IPS-20b (cell line): ENCODE results near the gene RRM1.
"Not testable (repeated sequence)": the region's sequence is repeated elsewhere in the genome, so short reads cannot be mapped to it uniquely, and the experiment has no call there.

Experiments used
- H3K27ac ChIP-seq: one replicate; pipeline ENCODE4 v1.5.1; 2013; ENCODE audit warnings: low read length
- H3K27me3 ChIP-seq: 2 replicates; pipeline ENCODE4 v1.6.1; 2013; ENCODE audit warnings: mild to moderate bottlenecking, low read length, inconsistent platforms; ENCODE audit not compliant: insufficient read depth
- H3K36me3 ChIP-seq: 2 replicates; pipeline ENCODE4 v1.6.1; 2013; ENCODE audit warnings: low read depth, mild to moderate bottlenecking, inconsistent platforms, low read length, moderate library complexity; ENCODE audit not compliant: insufficient read depth
- H3K4me1 ChIP-seq: 2 replicates; pipeline ENCODE4 v1.6.1; 2013; ENCODE audit warnings: mild to moderate bottlenecking, control low read depth, inconsistent platforms, low read length, moderate library complexity; ENCODE audit not compliant: insufficient read depth
- H3K4me3 ChIP-seq: 2 replicates; pipeline ENCODE4 v1.5.1; 2013; ENCODE audit warnings: mild to moderate bottlenecking, low read length, inconsistent platforms
- H3K9ac ChIP-seq: 2 replicates; pipeline ENCODE4 v1.6.1; 2013; ENCODE audit warnings: low read depth, mild to moderate bottlenecking, inconsistent platforms, low read length, moderate library complexity
- H3K9me3 ChIP-seq: 2 replicates; pipeline ENCODE4 v1.6.1; 2013; ENCODE audit warnings: mild to moderate bottlenecking, low read depth, low read length, inconsistent platforms; ENCODE audit not compliant: insufficient read depth

Gene RRM1

GRCh38 chr11:4103269-4103668 is 8.7 kb downstream of the RRM1 start:
- H3K27me3 ChIP-seq: no peaks in the 10 kb centered on the region
- no peak overlapping the region for H3K27ac ChIP-seq
- peaks cover 62% of the 10 kb centered on the region for H3K36me3 ChIP-seq
- no peak overlapping the region for H3K9ac ChIP-seq
- no peaks in the 10 kb centered on the region for H3K4me1 ChIP-seq
- H3K4me3 ChIP-seq: no peak overlapping the region
- H3K9me3 ChIP-seq: no peaks in the 10 kb centered on the region

DNA sequence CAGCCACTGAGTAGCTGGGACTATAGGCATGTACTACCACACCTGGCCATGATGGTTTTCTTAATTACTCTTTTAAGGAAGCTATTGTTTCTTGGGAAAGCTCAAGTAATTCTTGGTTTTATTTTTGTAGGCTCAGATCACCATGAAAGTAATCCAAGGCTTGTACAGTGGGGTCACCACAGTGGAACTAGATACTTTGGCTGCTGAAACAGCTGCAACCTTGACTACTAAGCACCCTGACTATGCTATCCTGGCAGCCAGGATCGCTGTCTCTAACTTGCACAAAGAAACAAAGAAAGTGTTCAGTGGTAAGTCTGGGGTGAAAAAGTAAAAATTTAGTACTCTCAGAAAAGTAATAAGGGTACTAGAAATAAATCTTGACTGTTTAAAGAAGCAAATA is 11.3 kb downstream of the RRM1 start:
- Histone ChIP-seq H3K27ac (no peak overlapping the region), H3K4me3 (no peak overlapping the region), H3K36me3 (peaks cover 82% of the 10 kb centered on the region)

DNA sequence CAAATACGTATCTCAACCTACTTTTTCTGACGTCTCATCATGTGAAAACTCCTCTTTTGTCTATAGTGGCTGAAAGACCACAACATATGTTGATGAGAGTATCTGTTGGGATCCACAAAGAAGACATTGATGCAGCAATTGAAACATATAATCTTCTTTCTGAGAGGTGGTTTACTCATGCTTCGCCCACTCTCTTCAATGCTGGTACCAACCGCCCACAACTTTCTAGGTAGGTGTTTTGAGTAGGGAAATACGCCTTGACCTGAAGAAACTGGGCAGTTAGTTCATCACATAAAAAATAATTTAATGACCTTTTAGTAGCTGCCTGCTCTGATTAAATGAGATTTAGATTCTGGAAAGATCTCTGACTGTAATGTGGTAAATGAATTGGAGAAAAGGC is 17.2 kb downstream of the RRM1 start:
- H3K9me3 ChIP-seq: no peaks in the 10 kb centered on the region
- H3K27me3 ChIP-seq: no peaks in the 10 kb centered on the region
- H3K4me1 ChIP-seq: no peaks in the 10 kb centered on the region
- no peak overlapping the region for H3K9ac ChIP-seq
- H3K36me3 ChIP-seq: peaks cover 87% of the 10 kb centered on the region
- H3K4me3 ChIP-seq: no peak overlapping the region
- H3K27ac ChIP-seq: no peak overlapping the region

More for the DNA sequence above, 11.3 kb downstream of the RRM1 start:
- H3K9me3 ChIP-seq: no peaks in the 10 kb centered on the region
- no peaks in the 10 kb centered on the region for H3K27me3 ChIP-seq
- no peaks in the 10 kb centered on the region for H3K4me1 ChIP-seq
- H3K9ac ChIP-seq: no peak overlapping the region

DNA sequence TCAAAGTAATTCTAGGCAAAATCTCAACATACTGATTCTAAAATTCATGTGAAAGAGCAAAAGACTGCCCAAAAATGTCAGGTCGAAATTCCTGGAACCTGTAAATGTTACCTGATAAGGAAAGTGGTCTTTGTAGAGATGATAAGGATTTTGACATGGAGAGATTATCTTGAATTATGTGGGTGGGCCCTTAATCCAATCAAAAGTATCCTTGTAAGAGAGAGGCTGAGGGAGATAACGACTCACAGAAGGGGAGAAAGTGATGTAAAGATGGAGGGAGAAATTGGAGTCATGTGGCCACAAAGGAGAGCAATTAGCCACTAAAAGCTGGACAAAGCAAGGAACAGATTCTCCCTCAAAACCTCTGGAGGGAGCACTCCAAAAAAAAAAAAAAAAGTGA is 20.5 kb downstream of the RRM1 start:
- H3K9ac ChIP-seq: no peak overlapping the region
- H3K9me3 ChIP-seq: no peaks in the 10 kb centered on the region
- no peaks in the 10 kb centered on the region for H3K4me1 ChIP-seq
- H3K36me3 ChIP-seq: peaks cover 89% of the 10 kb centered on the region
- no peak overlapping the region for H3K27ac ChIP-seq
- H3K27me3 ChIP-seq: no peaks in the 10 kb centered on the region
- H3K4me3 ChIP-seq: no peak overlapping the region

DNA sequence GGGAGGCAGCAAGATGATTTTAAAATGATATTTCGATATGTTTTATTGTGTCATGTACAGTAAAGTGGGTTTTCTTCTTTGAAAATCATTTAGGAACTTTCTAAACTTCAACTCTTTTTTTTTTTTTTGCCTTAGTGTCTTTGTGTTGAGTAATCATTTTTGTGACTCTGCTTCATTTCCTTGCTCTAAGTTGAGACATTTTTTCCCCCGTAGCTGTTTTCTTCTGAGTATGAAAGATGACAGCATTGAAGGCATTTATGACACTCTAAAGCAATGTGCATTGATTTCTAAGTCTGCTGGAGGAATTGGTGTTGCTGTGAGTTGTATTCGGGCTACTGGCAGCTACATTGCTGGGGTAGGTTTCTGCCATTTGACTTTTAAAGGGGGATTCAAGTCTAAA is 23.5 kb downstream of the RRM1 start:
- Histone ChIP-seq H3K27me3 (no peaks in the 10 kb centered on the region), H3K4me3 (no peak overlapping the region), H3K27ac (no peak overlapping the region), H3K4me1 (no peaks in the 10 kb centered on the region), H3K9ac (no peak overlapping the region), H3K36me3 (peaks cover 87% of the 10 kb centered on the region), H3K9me3 (no peaks in the 10 kb centered on the region)

DNA sequence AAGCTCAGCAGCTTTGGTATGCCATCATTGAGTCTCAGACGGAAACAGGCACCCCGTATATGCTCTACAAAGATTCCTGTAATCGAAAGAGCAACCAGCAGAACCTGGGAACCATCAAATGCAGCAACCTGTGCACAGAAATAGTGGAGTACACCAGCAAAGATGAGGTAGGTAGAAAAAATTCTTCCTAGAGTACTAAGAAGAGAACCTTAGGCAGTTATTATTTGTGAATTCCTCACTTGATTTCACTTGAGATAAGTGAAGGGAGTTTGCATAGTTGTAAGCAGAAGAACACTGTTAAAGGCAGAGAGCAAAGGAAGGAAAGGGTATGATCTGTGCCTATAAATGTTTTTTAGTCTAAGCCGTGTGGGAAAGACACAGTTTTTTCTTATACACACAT is 28.6 kb downstream of the RRM1 start:
- Histone ChIP-seq H3K4me1 (no peaks in the 10 kb centered on the region), H3K4me3 (no peak overlapping the region), H3K9me3 (no peaks in the 10 kb centered on the region), H3K27ac (no peak overlapping the region), H3K36me3 (peaks cover 94% of the 10 kb centered on the region), H3K9ac (no peak overlapping the region), H3K27me3 (no peaks in the 10 kb centered on the region)

DNA sequence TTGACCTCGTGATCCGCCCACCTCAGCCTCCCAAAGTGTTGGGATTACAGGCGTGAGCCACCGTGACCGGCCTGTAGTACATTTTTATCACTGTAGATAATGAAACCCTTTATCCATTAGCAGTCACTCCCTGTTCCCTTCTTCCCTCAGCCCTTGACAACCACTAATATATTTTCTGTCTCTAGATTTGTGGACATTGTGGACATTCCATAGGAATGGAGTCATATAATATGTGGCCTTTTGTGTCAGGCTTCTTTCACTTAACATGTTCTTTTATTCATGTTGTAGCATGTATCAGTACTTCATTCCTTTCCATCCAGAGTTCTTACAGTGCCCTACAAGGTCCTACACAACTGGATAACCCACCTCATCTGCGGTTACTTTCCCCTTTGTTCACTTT is 30.5 kb downstream of the RRM1 start:
- H3K27me3 ChIP-seq: no peaks in the 10 kb centered on the region
- no peaks in the 10 kb centered on the region for H3K4me1 ChIP-seq
- no peaks in the 10 kb centered on the region for H3K9me3 ChIP-seq
- peaks cover 92% of the 10 kb centered on the region for H3K36me3 ChIP-seq
- H3K27ac ChIP-seq: no peak overlapping the region
- no peak overlapping the region for H3K4me3 ChIP-seq
- H3K9ac ChIP-seq: no peak overlapping the region

GRCh38 chr11:4127357-4127756 is 32.8 kb downstream of the RRM1 start:
- no peak overlapping the region for H3K9ac ChIP-seq

DNA sequence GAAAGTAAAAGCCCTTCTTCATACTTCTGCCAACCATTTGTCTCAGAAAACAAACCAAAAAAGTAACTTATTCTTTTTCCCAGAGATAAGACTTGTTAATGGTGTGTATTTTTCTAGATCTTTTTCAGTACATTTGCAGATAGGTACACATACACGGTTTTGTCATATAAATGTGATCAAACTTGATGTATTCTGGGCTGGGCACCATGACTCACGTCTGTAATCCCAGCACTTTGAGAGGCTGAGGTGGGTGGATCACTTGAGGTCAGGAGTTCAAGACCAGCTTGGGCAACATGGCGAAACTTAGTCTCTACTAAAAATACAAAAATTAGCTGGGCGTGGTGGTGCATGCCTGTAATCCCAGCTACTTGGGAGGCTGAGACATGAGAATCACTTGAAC is 35.6 kb downstream of the RRM1 start:
- H3K27ac ChIP-seq, H3K9me3 ChIP-seq, H3K4me3 ChIP-seq, H3K9ac ChIP-seq, H3K27me3 ChIP-seq, H3K4me1 ChIP-seq: not testable (repeated sequence)
- H3K36me3 ChIP-seq: peaks cover 95% of the 10 kb centered on the region

More at GRCh38 chr11:4127357-4127756, 32.8 kb downstream of the RRM1 start:
- Histone ChIP-seq H3K27me3 (no peaks in the 10 kb centered on the region), H3K4me3 (no peak overlapping the region), H3K36me3 (peaks cover 93% of the 10 kb centered on the region), H3K9me3 (no peaks in the 10 kb centered on the region), H3K4me1 (no peaks in the 10 kb centered on the region), H3K27ac (no peak overlapping the region)

DNA sequence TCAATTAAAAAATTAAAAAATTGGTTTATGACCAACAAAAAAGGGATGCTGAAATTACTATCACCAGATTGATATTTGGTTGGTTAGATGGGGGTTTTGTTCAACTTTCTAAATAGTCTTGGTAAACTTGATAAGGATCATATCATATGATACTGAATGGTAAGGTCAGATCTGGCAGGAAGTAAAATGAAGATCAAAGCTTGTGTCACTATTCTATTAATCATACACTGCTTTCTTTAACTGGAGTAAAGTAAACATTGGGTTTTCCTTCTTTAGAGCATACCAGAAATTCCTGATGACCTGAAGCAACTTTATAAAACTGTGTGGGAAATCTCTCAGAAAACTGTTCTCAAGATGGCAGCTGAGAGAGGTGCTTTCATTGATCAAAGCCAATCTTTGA is 40.2 kb downstream of the RRM1 start:
- peaks cover 4% of the 10 kb centered on the region; the same call in 1 of the 2 replicates for H3K9me3 ChIP-seq
- H3K27ac ChIP-seq: no peak overlapping the region
- H3K36me3 ChIP-seq: peaks cover 80% of the 10 kb centered on the region
- H3K4me3 ChIP-seq: no peak overlapping the region
- H3K27me3 ChIP-seq: no peaks in the 10 kb centered on the region
- no peak overlapping the region for H3K9ac ChIP-seq
- no peaks in the 10 kb centered on the region for H3K4me1 ChIP-seq

DNA sequence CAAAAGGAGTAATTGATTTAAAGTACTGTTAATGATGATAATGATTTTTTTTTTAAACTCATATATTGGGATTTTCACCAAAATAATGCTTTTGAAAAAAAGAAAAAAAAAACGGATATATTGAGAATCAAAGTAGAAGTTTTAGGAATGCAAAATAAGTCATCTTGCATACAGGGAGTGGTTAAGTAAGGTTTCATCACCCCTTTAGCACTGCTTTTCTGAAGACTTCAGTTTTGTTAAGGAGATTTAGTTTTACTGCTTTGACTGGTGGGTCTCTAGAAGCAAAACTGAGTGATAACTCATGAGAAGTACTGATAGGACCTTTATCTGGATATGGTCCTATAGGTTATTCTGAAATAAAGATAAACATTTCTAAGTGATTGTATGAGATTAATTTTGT is 43.9 kb downstream of the RRM1 start:
- Histone ChIP-seq H3K27me3 (no peaks in the 10 kb centered on the region), H3K36me3 (peaks cover 72% of the 10 kb centered on the region), H3K27ac (no peak overlapping the region), H3K4me1 (no peaks in the 10 kb centered on the region), H3K9me3 (peaks cover 8% of the 10 kb centered on the region), H3K4me3 (no peak overlapping the region), H3K9ac (no peak overlapping the region)

GRCh38 chr11:4140067-4140636 is 45.6 kb downstream of the RRM1 start:
- Histone ChIP-seq H3K36me3 (peaks cover 56% of the 10 kb centered on the region), H3K4me1 (no peaks in the 10 kb centered on the region), H3K27me3 (no peaks in the 10 kb centered on the region)

More at GRCh38 chr11:4140067-4140636, 45.6 kb downstream of the RRM1 start:
- H3K9ac ChIP-seq: no peak overlapping the region
- no peak overlapping the region for H3K4me3 ChIP-seq
- H3K9me3 ChIP-seq: peaks cover 8% of the 10 kb centered on the region
- H3K27ac ChIP-seq: no peak overlapping the region
